T-helper 22 cell (primary cell): Measurements from ENCODE around the gene TAS2R46.
"Not testable (repeated sequence)": the region's sequence is repeated elsewhere in the genome, so short reads cannot be mapped to it uniquely, and the experiment has no call there.

ENCODE experiments used
- DNase-seq: peaks from one replicate; pipeline ENCODE4 v3.0.0-alpha.2; 2020; ENCODE audit warnings: low read depth

Gene TAS2R46

GRCh38 chr12:11062194-11062593 lies at the start of gene TAS2R46:
TSS of gene TAS2R46 (minus strand) at chr12:11062294. CDS start at chr12:11062294, 0 bp downstream.
- not testable (repeated sequence) for DNase-seq

GRCh38 chr12:11111213-11111612 lies 49.1 kb upstream of the TAS2R46 start:
- not testable (repeated sequence) for DNase-seq

- DNase-seq = no peak
Measured at GRCh38 chr12:11108862-11109261, 46.8 kb upstream of the TAS2R46 start.

GRCh38 chr12:11107719-11108118 lies 45.6 kb upstream of the TAS2R46 start:
- DNase-seq = no peak

- no peak for DNase-seq
Measured at GRCh38 chr12:11106288-11106687, 44.2 kb upstream of the TAS2R46 start.

GRCh38 chr12:11105546-11105945 lies 43.5 kb upstream of the TAS2R46 start:
- no peak for DNase-seq

- DNase-seq = not testable (repeated sequence)
Measured at GRCh38 chr12:11094910-11095309, 32.8 kb upstream of the TAS2R46 start.

- DNase-seq = no peak
Measured at GRCh38 chr12:11092128-11092527, 30.0 kb upstream of the TAS2R46 start, which contains the start of gene TAS2R43. TSS of gene TAS2R43 (minus strand) at chr12:11092313. CDS start at chr12:11092229, 84 bp downstream.

- no peak for DNase-seq
Measured at GRCh38 chr12:11089246-11089645, 27.2 kb upstream of the TAS2R46 start.

- DNase-seq = no peak
Measured at GRCh38 chr12:11085419-11085818, 23.3 kb upstream of the TAS2R46 start.

- no peak for DNase-seq
Measured at GRCh38 chr12:11081987-11082386, 19.9 kb upstream of the TAS2R46 start.

GRCh38 chr12:11078246-11078645 lies 16.2 kb upstream of the TAS2R46 start:
- DNase-seq = no peak

- DNase-seq = no peak
Measured at GRCh38 chr12:11075642-11076041, 13.5 kb upstream of the TAS2R46 start.

- DNase-seq = no peak
Measured at GRCh38 chr12:11071414-11071813, 9.3 kb upstream of the TAS2R46 start.

GRCh38 chr12:11070999-11071398 lies 8.9 kb upstream of the TAS2R46 start:
- DNase-seq = no peak

- DNase-seq = no peak
Measured at GRCh38 chr12:11069854-11070365, 7.8 kb upstream of the TAS2R46 start.

- no peak for DNase-seq
Measured at GRCh38 chr12:11067514-11067913, 5.4 kb upstream of the TAS2R46 start.

GRCh38 chr12:11059784-11060183 lies 2.3 kb downstream of the TAS2R46 start:
- DNase-seq = no peak

- DNase-seq = no peak
Measured at GRCh38 chr12:11059041-11059440, 3.1 kb downstream of the TAS2R46 start.

- no peak for DNase-seq
Measured at GRCh38 chr12:11055306-11055705, 6.8 kb downstream of the TAS2R46 start.

GRCh38 chr12:11049806-11050531 lies 12.1 kb downstream of the TAS2R46 start:
- DNase-seq = not testable (repeated sequence)

GRCh38 chr12:11041366-11041765 lies 20.7 kb downstream of the TAS2R46 start:
- not testable (repeated sequence) for DNase-seq

GRCh38 chr12:11040162-11040561 lies 21.9 kb downstream of the TAS2R46 start:
- DNase-seq = no peak

GRCh38 chr12:11039171-11039570 lies 22.9 kb downstream of the TAS2R46 start:
- DNase-seq = no peak
